GM18858 (cell line): ENCODE data around the gene ARHGAP5.

Source experiments
- ATAC-seq: cut with Tn5 transposase; IDR thresholded peaks from one replicate; pipeline ENCODE4 v1.9.1; 2021; ENCODE audit not compliant: unreplicated experiment

Gene ARHGAP5

GRCh38 chr14:32206552-32206951, 129.4 kb downstream of the ARHGAP5 start:
- ATAC-seq = no peak

GRCh38 chr14:32208490-32208889, 131.4 kb downstream of the ARHGAP5 start:
- no peak for ATAC-seq
